K562 (cell line): ENCODE data around the gene MMS22L. TPM values are rescaled to one million over a fixed set of nuclear protein-coding genes. Genes with fewer than 3 reads are reported as not detected.

Source experiments
- ATAC-seq: fragments of 200-7000 bp; cut with Tn5 transposase; 3 replicates; pipeline ENCODE4 v1.9.1; 2020; ENCODE audit warnings: moderate library complexity
- BruUV-seq: library from RNA; stranded (reverse); fragments of 400-500 nt; replicated peaks from 2 replicates; lab custom pipeline; 2021; lab: Mats Ljungman, UMichigan
- CTCF ChIA-PET: fragments of 300-600 bp; formaldehyde crosslinking; extraction: SDS; loops from one replicate; lab custom pipeline; 2021; ENCODE audit warnings: low intra/inter-chr PET ratio; lab: Yijun Ruan, JAX
- POLR2A ChIA-PET: fragments of 300-600, 350-650 bp; sonication (Branson Sonifier 250); formaldehyde crosslinking; extraction: SDS; loops from one replicate; lab custom pipeline; 2021; ENCODE audit warnings: antibody characterized with exemption, inconsistent platforms; lab: Yijun Ruan, JAX
- DNase-seq, 4 experiments: peaks; one replicate each; pipeline versions ENCODE4 v3.0.0 to v3.0.0-alpha.2; 2011 to 2018; ENCODE audit warnings: low spot score in 3 of 4, mixed read lengths in 3 of 4; ENCODE audit errors: extremely low read depth in 1 of 4
- FAIRE-seq: peaks from 2 replicates; lab custom pipeline; 2011; peaks lifted over from hg19 to GRCh38; lab: Jason Lieb, UNC
- H2AFZ ChIP-seq: 2 replicates; pipeline ENCODE4 v1.6.0; 2011; ENCODE audit warnings: low read depth, low read length, control low read depth, inconsistent platforms
- H3K27ac ChIP-seq: fragments of 200-600 bp; 3 replicates; pipeline ENCODE4 v1.8.0; 2011; ENCODE audit warnings: low read depth, mild to moderate bottlenecking, control low read depth, inconsistent platforms, low read length, moderate library complexity, mixed read lengths; ENCODE audit errors: extremely low read depth
- H3K27me3 ChIP-seq, 2 experiments: fragments of 300-600 bp in 1 of 2; 2 replicates in 1 of 2; 3 replicates in 1 of 2; pipeline versions ENCODE4 v1.6.0 to v1.8.0; 2011; ENCODE audit warnings: inconsistent platforms in 2 of 2, low read length in 2 of 2, mild to moderate bottlenecking in 1 of 2, mixed read lengths in 1 of 2, moderate library complexity in 1 of 2; ENCODE audit not compliant: control insufficient read depth in 2 of 2, insufficient read depth in 2 of 2
- H3K36me3 ChIP-seq: fragments of 300-600 bp; 3 replicates; pipeline ENCODE4 v1.8.0; 2011; ENCODE audit warnings: mild to moderate bottlenecking, low read length, inconsistent platforms; ENCODE audit not compliant: control insufficient read depth, insufficient read depth
- H3K4me1 ChIP-seq, 2 experiments: fragments of 200-600 bp in 1 of 2; replicated peaks in 1 of 2; 2 replicates in 1 of 2; 3 replicates in 1 of 2; pipeline versions ENCODE4 v1.5.1 to v1.8.0; 2011; ENCODE audit warnings: inconsistent platforms in 2 of 2, low read length in 2 of 2, mild to moderate bottlenecking in 1 of 2, mixed read lengths in 1 of 2, moderate library complexity in 1 of 2; ENCODE audit not compliant: control insufficient read depth in 2 of 2, insufficient read depth in 2 of 2
- H3K4me2 ChIP-seq: 2 replicates; pipeline ENCODE4 v1.6.1; 2011; ENCODE audit warnings: low read length, control low read depth, inconsistent platforms, mixed read lengths; ENCODE audit not compliant: insufficient read depth
- H3K4me3 ChIP-seq: fragments of 200-600 bp; sonication (generic), shearing (Covaris generic); 2 replicates; pipeline ENCODE4 v1.5.1; 2016; ENCODE audit warnings: control low read depth, inconsistent platforms
- H3K79me2 ChIP-seq: fragments of 200-600 bp; 3 replicates; pipeline ENCODE4 v1.8.0; 2011; ENCODE audit warnings: low read length, inconsistent platforms; ENCODE audit not compliant: control insufficient read depth, insufficient read depth
- H3K9ac ChIP-seq, 2 experiments: 2 replicates each; pipeline versions ENCODE4 v1.6.0 to v1.6.1; 2011; ENCODE audit warnings: low read depth in 2 of 2, low read length in 2 of 2, control low read depth in 1 of 2, inconsistent platforms in 1 of 2, mild to moderate bottlenecking in 1 of 2, mixed read lengths in 1 of 2; ENCODE audit not compliant: insufficient read depth in 1 of 2
- H3K9me1 ChIP-seq: one replicate; pipeline ENCODE4 v1.6.0; 2011; ENCODE audit warnings: inconsistent platforms, mild to moderate bottlenecking, low read length, moderate library complexity; ENCODE audit not compliant: control insufficient read depth, insufficient read depth
- H3K9me3 ChIP-seq: replicated peaks from 2 replicates; pipeline ENCODE4 v1.5.1; 2011; ENCODE audit warnings: low read depth, low read length, inconsistent platforms; ENCODE audit not compliant: control insufficient read depth, insufficient read depth
- H4K20me1 ChIP-seq: replicated peaks from 2 replicates; pipeline ENCODE4 v1.6.1; 2011; ENCODE audit warnings: low read length, inconsistent platforms, mixed read lengths; ENCODE audit not compliant: control insufficient read depth, insufficient read depth
- CBFA2T3 ChIP-seq: fragments of 450-650 bp; IDR thresholded peaks from 2 replicates; pipeline ENCODE4 v1.6.1; 2017
- FOXA3 ChIP-seq, 2 experiments: fragments of 450-650 bp in 1 of 2; sonication (generic) in 1 of 2; formaldehyde crosslinking; IDR thresholded peaks in 1 of 2; conservative IDR thresholded peaks in 1 of 2; 2 replicates each; pipeline versions ENCODE4 v1.4.0 to v1.8.0; 2020 to 2022; ENCODE audit warnings: mild to moderate bottlenecking in 2 of 2, missing genetic modification reagents in 1 of 2
- FOXJ3 ChIP-seq: sonication (generic); formaldehyde crosslinking; IDR thresholded peaks from 2 replicates; pipeline ENCODE4 v1.4.0; 2020; ENCODE audit warnings: mild to moderate bottlenecking, missing genetic modification reagents
- HDAC6 ChIP-seq: IDR thresholded peaks from 2 replicates; pipeline ENCODE4 v1.6.1; 2012; ENCODE audit warnings: low read depth, mild to moderate bottlenecking, control low read depth, inconsistent platforms, low read length, moderate library complexity
- MAFG ChIP-seq: fragments of 450-650 bp; conservative IDR thresholded peaks from 2 replicates; pipeline ENCODE4 v1.6.1; 2016; ENCODE audit warnings: missing genetic modification characterization, missing compliant biosample characterization
- MECOM ChIP-seq: fragments of 250-450 bp; sonication (Bioruptor Pico); IDR thresholded peaks from 2 replicates; pipeline ENCODE4 v1.8.0; 2022; ENCODE audit warnings: inconsistent platforms
- NR3C1 ChIP-seq: sonication (generic); formaldehyde crosslinking; IDR thresholded peaks from 2 replicates; pipeline ENCODE4 v1.8.1; 2022; ENCODE audit warnings: missing genetic modification reagents
- RFX5 ChIP-seq: IDR thresholded peaks from 2 replicates; pipeline ENCODE4 v1.6.1; 2011; ENCODE audit warnings: low read depth, mild to moderate bottlenecking, improper control_type of control experiment, low read length
- SP2 ChIP-seq: IDR thresholded peaks from 2 replicates; pipeline ENCODE4 v1.6.1; 2011; ENCODE audit warnings: mild to moderate bottlenecking, low read depth, low read length, moderate library complexity; ENCODE audit not compliant: poor library complexity, severe bottlenecking; ENCODE audit errors: extremely low read depth
- TFE3 ChIP-seq: fragments of 450-650 bp; formaldehyde crosslinking; IDR thresholded peaks from 2 replicates; pipeline ENCODE4 v1.4.0; 2020; ENCODE audit warnings: mild to moderate bottlenecking, mixed read lengths
- ZFX ChIP-seq: sonication (generic); formaldehyde crosslinking; IDR thresholded peaks from 2 replicates; pipeline ENCODE4 v1.8.0; 2022; ENCODE audit warnings: mild to moderate bottlenecking, missing genetic modification reagents, moderate library complexity
- ZNF146 ChIP-seq: IDR thresholded peaks from one replicate; pipeline ENCODE4 v1.6.1; 2018; ENCODE audit warnings: missing compliant biosample characterization; ENCODE audit not compliant: unreplicated experiment
- ZNF239 ChIP-seq: fragments of 250-450 bp; sonication (Bioruptor Pico); IDR thresholded peaks from 2 replicates; pipeline ENCODE4 v1.4.0; 2020; ENCODE audit warnings: mild to moderate bottlenecking
- ZNF518B ChIP-seq: fragments of 250-450 bp; sonication (Bioruptor Pico); IDR thresholded peaks from 2 replicates; pipeline ENCODE4 v1.5.0; 2021; ENCODE audit warnings: mild to moderate bottlenecking, moderate library complexity
- WGBS: fragments of 100-300 bp; shearing (Covaris generic); methylation state at CpG from one replicate; pipeline ENCODE4 v1.1.6; 2016; ENCODE audit warnings: low coverage, mixed read lengths; ENCODE audit not compliant: insufficient coverage; ENCODE audit errors: missing lambda C conversion rate; 5-methylcytosine and 5-hydroxymethylcytosine counted together
- in situ Hi-C: fragments of 300-500 bp; cut with MboI; formaldehyde crosslinking; loops from 4 replicates; pipeline ENCODE4 v1.15.0; 2018; ENCODE audit warnings: inconsistent platforms, mixed read lengths
- intact Hi-C: fragments of 100-400 bp; cut with micrococcal nuclease; formaldehyde crosslinking; loops from 2 replicates; pipeline ENCODE4 v1.14.2; 2022
- polyA plus RNA-seq, 8 experiments: library from polyadenylated mRNA; depleted of rRNA in 4 of 8; stranded (reverse) in 5 of 8; unstranded in 3 of 8; fragments of >200 nt; fragmentation: Nextera tagmentation in 2 of 8; fragmentation: Illumina TruSeq in 1 of 8; extraction: Ambion mirVana in 2 of 8; extraction: Trizol in 1 of 8; gene quantifications; 2 replicates each; pipeline versions ENCODE4 v1.2.1 to v1.2.3, GENCODE V29; 2011 to 2014; ENCODE audit warnings: inconsistent platforms in 1 of 8, missing spikeins in 1 of 8
- total RNA-seq, 7 experiments: library from RNA; depleted of rRNA in 6 of 7; stranded (reverse); fragments of >200 nt in 6 of 7; fragmentation: Illumina TruSeq in 2 of 7; extraction: Trizol in 2 of 7; gene quantifications; 2 replicates each; pipeline versions ENCODE4 v1.2.1 to v1.2.3, GENCODE V29; 2011 to 2021; ENCODE audit warnings: low replicate concordance in 1 of 7

MMS22L gene
- total and polyA plus RNA-seq, 9 of the 15 experiments (the other 6 are each of a cell fraction or from before 2014, with no cell fraction given) = 13.0 to 59.5 (median 26.9) TPM

- no peak for TF ChIP-seq HDAC6
- TF ChIP-seq CBFA2T3 = 0 out of 2 replicates have a peak, but pooled peaks have one; percentile 35
- no peak for TF ChIP-seq SP2
- TF ChIP-seq ZNF239 (CRISPR knock-in tag) = no peak
- 0 out of 4 replicates have a peak, but pooled peaks of 1 of the 2 experiments have one; percentile 9 for TF ChIP-seq FOXA3 (CRISPR knock-in tag; conservative IDR thresholded peaks at IDR 0.05 in 1 of 2, IDR thresholded peaks at IDR 0.05 in 1 of 2)
- TF ChIP-seq RFX5 = no peak
- no peak for TF ChIP-seq TFE3 (CRISPR knock-in tag)
- TF ChIP-seq MAFG (tag) = no peak
- TF ChIP-seq FOXJ3 (CRISPR knock-in tag) = no peak
- TF ChIP-seq NR3C1 (CRISPR knock-in tag) = no peak
- TF ChIP-seq ZNF518B (CRISPR knock-in tag) = no peak
- no peak for TF ChIP-seq ZNF146 (CRISPR knock-in tag)
- no peak for TF ChIP-seq MECOM (CRISPR knock-in tag)
- TF ChIP-seq ZFX (CRISPR knock-in tag) = no peak
- H3K36me3 ChIP-seq = peaks cover 17% of the 10 kb centered on the region
- H3K9me1 ChIP-seq = no peaks in the 10 kb centered on the region
- DNase-seq (peak in 1 of 4 experiments; percentile 3), FAIRE-seq (no peak), ATAC-seq (no peak)
- H2AFZ ChIP-seq = no peak overlapping the region
- no peaks in the 10 kb centered on the region; the same call in 1 of the 2 replicates for H3K9me3 ChIP-seq
- H3K9ac ChIP-seq = no peak overlapping the region
- in situ Hi-C loops = no loop called here
- no peak overlapping the region for H3K4me2 ChIP-seq
- BruUV-seq = no TSS peak
- H3K27me3 ChIP-seq = no peaks in the 10 kb centered on the region
- 0 out of 2 replicates have a peak, but pooled peaks cover 3% of the 10 kb centered on the region for H4K20me1 ChIP-seq
- H3K4me3 ChIP-seq = no peak overlapping the region
- intact Hi-C loops = loop anchor here (1.0 kb wide), 1 partner anchor 180 kb away; no protein-coding TSS in a partner anchor
- CTCF ChIA-PET = no interaction called here
- 5% methylated on average over 2 of the region's 2 CpGs for WGBS
- H3K27ac ChIP-seq = peak overlapping the region; percentile 31; the same call in 1 of the 3 replicates
- POLR2A ChIA-PET = interaction anchor here (1.0 kb wide), 3 partner anchors 12 to 25 kb away, joined by 3 read pairs; no protein-coding TSS in a partner anchor
- peaks cover 0 to 6% of the 10 kb centered on the region in 2 experiments; a peak in 2 of 5 replicates for H3K4me1 ChIP-seq
- H3K79me2 ChIP-seq = peaks cover 19% of the 10 kb centered on the region
Measured at GRCh38 chr6:97214671-97215070, 68.3 kb downstream of the MMS22L start.
